RKO (cell line): ENCODE results near the gene ADGRE3.
A peak's percentile ranks its signal among the peaks of the same experiment; 100 is the strongest.
"Not testable (repeated sequence)": the region's sequence is repeated elsewhere in the genome, so short reads cannot be mapped to it uniquely, and the experiment has no call there.

Experiments
- DNase-seq: peaks from one replicate; pipeline ENCODE4 v3.0.0-alpha.2; 2016; ENCODE audit warnings: low spot score

The ADGRE3 gene

GRCh38 chr19:14669940-14670339 lies 4.7 kb downstream of the ADGRE3 start:
- no peak for DNase-seq

DNA sequence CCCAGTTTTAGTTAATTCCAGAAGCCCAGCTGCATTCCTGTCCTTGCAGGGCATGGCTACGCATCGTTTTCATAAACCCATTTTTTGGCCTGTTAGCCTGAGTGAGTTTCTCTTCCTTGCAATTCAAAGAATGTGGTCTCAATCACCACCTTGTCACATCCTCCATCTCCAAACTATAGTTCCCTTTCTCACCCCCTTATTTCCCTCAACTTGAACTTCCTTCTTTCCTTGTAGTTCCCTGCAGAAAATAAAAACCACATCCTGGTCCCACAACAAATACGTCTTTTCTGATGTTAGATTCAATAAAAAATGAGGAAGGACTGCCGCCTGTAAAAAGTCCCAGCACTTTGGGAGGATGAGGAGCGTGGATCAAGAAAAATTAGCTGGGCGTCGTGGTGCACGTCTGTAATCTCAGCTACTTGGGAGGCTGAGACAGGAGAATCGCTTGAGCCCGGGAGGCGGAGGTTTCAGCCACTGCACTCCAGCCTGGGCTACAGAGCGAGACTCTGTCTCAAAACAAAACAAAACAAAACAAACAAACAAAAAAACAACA lies 13.2 kb downstream of the ADGRE3 start:
- DNase-seq, result no peak

DNA sequence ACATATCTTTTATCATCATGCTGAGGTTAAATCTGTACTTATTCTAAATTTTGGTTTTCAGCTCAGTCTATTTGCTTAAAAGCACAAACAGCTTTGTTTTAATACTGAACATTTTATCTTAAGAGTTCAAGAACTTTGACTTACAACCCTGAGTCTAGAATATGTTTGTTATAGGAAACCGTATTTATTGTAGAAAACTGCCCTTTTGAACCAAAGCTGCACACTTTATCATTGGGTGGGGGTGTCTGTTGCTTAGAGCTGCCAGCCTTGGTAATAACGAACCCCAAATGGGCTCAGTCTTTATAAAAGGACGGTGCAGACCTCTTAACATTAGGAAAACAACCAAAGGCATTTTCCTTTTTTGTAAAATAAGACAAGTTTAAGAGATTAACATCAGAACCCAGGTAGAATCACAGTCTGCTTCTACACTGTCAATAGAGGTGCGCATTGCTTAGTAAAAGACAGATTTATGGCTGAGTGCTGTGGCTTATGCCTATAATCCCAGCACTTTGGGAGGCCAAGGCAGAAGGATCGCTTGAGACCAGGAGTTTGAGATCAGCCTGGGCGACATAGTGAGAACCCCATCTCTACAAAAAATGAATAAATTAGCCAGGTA lies 14.7 kb downstream of the ADGRE3 start:
- DNase-seq, result no peak

- no peak for DNase-seq
Measured at GRCh38 chr19:14655726-14656125, 18.9 kb downstream of the ADGRE3 start.

DNA sequence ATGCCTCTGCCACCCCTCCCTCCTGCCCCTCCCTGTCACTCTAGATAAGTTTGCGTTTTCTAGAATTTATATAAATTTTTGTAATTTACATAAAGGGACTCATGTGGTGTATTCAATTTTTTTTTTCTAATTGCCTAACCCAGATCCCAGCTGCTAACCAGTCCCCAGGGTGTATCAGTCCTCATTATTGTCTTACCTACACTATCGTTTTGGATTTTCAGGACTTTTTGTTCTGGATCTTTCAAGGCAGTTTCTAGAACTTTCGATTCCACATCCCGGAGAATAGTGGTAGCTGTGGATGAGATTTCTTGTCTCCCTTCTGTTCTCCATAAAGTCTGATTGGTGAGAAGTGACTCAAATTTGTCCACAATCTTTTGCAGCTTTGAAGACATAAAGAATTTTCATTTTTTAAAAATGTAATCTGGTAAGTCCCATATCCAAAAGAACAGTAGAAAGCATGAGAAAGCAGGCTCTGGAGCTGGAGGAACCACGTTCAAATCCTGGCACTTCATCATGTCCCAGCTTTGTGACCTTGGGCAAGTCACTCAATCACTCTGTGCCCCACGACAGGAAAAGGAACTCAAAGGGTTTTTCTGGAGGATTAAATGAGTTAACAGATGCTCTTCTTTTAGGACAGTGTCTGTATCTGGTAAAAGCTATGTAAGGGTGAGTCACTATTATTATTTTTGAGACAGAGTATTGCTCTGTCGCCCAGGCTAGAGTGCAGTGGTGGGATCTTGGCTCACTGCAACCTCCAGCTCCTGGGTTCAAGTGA lies 19.7 kb downstream of the ADGRE3 start:
- no peak for DNase-seq

DNA sequence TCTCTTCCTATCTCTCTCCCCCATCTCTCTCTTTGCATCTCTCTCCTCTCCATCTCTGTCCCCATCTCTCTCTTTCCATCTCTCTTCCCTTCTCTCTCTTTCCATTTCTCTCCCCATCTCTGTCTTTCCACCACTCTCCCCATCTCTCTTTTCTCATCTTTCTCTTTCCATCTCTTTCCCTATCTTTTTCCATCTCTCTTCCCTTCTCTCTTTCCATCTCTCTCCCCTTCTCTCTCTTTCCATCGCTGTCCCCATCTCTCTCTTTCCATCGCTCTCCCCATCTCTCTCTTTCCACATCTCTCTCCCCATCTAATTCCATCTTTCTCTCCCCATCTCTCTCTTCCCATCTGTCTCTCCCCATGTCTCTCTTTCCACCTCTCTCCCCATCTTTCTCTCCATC lies 24.5 kb downstream of the ADGRE3 start:
- DNase-seq, result no peak

DNA sequence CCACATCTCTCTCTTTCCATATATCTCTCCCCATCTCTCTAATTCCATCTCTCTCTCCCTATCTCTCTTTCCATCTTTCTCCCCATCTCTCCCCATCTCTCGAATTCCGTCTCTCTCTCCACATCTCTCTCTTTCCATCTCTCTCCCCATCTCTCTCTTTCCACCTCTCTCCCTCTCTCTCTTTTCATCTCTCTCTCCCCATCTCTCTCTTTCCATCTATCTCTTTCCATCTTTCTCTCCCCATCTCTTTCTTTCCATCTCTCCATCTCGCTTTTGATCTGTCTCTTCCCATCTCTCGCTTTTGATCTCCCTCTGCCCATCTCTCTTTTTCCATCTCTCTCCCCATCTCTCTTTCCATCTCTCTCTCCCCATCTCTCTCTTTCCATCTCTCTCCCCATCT lies 25.6 kb downstream of the ADGRE3 start:
- DNase-seq, result no peak

DNA sequence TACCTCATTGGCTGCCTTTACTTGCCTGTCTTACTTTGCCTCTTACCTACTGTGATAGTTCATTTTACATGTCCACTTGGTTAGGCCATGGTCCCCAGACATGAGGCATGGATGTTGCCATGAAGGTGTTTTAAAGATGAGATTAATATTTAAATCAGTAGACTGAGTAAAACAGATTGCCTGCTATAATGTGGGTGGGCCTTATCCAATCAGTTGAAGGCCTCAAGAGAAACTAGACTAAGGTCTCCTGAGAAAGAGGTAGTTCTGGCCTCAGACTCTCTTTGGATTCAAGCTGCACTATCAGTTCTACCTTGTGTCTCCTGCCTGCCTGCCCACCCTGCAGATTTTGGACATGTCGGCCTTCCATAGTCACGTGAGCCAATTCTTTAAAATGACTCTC lies 26.1 kb downstream of the ADGRE3 start:
- no peak for DNase-seq

DNA sequence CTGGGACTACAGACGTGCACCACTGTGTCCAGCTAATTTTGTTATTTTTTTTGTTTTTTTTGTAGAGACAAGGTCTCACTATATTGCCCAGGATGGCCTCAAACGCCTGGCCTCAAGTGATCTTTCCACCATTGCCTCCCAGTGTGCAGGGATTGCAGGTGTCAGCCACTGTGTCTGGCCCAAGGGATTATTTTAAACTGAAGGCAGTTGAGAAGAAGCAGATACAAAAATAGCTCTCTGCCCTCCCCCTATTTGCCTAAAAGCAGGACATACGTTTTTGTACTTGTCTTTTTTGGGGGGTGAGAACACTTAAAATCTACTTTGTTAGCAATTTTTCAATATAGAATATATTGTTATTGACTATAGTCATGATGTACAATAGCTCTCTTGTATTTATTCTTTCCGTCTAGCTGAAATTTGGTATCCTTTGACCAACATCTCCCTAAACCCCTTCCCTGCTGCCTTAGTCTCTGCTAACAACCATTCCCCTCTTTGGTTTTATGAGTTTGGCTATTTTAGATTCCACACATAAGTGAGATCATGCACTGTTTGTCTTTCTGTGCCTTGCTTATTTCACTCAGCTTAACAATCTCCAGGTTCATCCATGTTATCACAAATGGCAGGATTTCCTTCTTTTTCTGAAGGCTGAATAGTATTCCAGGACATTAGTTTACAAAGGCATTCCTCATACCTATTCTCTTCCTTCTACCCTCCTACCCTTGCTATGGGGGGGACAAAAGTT lies 34.9 kb downstream of the ADGRE3 start:
- DNase-seq, result no peak

GRCh38 chr19:14632286-14632685 lies 42.4 kb downstream of the ADGRE3 start:
- DNase-seq, result peak; percentile 64

DNA sequence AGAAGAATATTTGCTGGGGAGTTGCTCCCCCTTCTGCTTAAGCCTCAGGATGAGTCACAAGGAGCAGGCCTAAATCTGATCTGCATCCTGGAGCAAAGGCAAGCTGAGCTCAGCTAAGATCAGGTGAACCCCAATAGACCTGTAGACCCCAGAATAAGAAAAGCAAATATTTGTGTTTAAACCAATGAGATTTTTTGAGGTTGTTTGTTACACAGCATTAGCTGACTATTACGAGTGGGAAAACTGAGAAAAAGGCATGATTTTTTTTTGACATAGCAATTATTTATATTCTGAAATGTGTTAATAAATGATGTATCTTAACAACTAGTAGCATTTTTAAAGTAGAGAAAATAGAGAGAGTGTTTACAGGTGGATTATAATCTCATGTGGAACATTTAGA lies 45.1 kb downstream of the ADGRE3 start:
- DNase-seq, result no peak

- not testable (repeated sequence) for DNase-seq
Measured at GRCh38 chr19:14624491-14624890, 50.2 kb downstream of the ADGRE3 start.

DNA sequence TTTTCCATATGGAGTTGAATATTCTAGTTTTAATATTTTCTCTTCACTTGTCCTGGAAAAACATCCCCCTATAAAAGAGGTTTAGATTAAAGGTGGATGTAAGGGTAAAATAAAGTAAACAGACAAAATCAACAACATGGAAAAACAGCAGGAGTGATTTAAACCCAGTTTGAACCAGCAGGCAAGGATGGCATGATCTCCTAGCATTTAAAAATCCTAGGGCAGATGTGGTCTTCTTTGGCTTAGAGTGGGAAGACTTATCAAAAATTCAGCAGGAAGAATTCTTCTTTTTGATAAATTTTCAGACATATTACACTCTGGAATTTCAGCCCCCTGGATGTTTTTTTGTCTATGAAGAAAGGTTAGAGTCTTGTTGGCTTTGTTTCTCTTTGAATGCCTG lies 55.2 kb downstream of the ADGRE3 start:
- no peak for DNase-seq

DNA sequence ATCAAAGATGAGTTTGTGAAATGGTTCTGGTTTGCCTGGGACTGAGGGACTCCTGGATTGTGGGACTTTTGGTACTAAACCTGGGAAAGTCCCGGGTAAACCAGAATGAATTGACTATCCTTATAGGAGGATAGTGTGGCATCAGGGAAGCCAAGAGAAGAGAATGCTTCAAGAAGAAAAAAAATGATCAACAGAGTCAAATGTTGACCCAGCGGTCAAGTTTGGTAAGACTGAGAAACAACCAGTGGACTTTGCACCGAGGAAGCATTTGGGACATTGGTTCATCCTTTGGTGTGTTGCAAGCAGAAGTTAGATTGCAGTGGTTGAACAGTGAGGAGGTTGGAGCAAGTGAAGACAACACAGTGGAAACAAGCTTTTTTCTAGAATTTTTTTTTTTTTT lies 58.2 kb downstream of the ADGRE3 start:
- no peak for DNase-seq

GRCh38 chr19:14615623-14616022 lies 59.0 kb downstream of the ADGRE3 start:
- DNase-seq, result no peak

DNA sequence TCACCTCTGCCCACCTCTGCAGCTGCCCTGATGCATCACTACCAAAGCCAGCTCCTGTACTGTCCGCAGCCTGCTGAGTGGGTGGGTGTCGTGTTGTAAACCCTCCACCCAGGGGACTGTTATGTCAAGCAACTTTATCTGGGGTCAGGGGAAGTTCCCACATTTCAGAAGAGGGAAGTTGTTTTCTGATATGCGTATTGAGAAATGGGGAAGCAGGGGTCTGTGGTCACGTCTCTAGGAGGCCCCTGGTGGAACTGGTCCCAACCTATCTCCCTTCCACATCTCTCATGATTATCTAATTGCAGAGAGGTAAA lies 60.6 kb downstream of the ADGRE3 start:
- no peak for DNase-seq

- DNase-seq, result not testable (repeated sequence)
Measured at GRCh38 chr19:14613399-14614098, 61.1 kb downstream of the ADGRE3 start.

GRCh38 chr19:14612657-14613056 lies 62.0 kb downstream of the ADGRE3 start:
- no peak for DNase-seq

DNA sequence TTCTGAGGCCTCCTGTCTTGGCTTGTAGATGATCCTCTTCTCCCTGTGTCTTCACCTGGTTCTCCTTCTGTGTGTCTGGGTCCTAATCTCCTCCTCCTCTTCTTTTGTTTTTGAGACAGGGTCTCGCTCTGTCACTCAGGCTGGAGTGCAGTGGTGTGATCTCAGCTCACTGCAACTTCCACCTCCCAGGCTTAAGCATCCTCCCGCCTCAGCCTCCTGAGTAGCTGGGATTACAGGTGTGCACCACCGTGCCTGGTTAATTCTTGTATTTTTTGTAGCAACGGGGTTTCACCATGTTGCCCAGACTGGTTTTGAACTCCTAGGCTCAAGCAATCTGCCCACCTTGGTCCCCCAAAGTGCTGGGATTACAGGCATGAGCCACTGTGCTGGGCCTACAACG lies 62.4 kb downstream of the ADGRE3 start:
- DNase-seq, result not testable (repeated sequence)

DNA sequence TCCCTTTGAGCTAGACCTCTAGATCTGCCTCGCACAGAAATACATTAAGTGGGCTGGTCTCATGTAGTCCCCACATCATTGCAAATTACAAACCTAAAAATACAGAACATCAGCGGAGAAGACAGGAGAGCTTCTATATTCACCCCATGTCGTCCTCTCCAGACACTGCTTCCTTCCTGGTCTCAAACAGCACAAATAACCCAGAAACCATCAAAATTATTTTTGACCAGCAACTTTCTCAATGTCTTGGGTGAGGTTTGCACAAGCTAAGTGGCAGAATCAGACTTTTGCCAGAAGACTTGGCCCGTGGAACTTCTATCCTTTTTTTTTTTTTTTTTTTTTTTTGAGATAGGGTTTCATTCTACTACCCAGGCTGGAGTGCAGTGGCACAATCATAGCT lies 63.6 kb downstream of the ADGRE3 start:
- DNase-seq, result no peak

- DNase-seq, result no peak
Measured at GRCh38 chr19:14606627-14607026, 68.0 kb downstream of the ADGRE3 start.

GRCh38 chr19:14603990-14604387 lies 70.7 kb downstream of the ADGRE3 start:
- no peak for DNase-seq
